ENCODE data around the gene BBS9.
"Not testable (repeated sequence)": the region's sequence is repeated elsewhere in the genome, so short reads cannot be mapped to it uniquely, and the experiment has no call there.

- TF ChIP-seq CTCF (IDR thresholded peaks at IDR 0.05); ZFX (IDR thresholded peaks at IDR 0.05; ENCODE audit: borderline replicate concordance): not testable (repeated sequence)
These were observed 174.7 kb downstream of the BBS9 start for GRCh38 chr7:33303978-33304557.
